B cell (primary cell): ENCODE measurements around the gene SIT1. TPM values are rescaled to one million over a fixed set of nuclear protein-coding genes. Genes with fewer than 3 reads are reported as not detected.
A peak's percentile ranks its signal among the peaks of the same experiment; 100 is the strongest.

Experiments used
- ATAC-seq: fragments of 200-7000 bp; cut with Tn5 transposase; one replicate; pipeline ENCODE4 v1.10.0; 2021; ENCODE audit warnings: low read depth, mild to moderate bottlenecking, moderate number of reproducible peaks, moderate library complexity
- CTCF ChIA-PET: fragments of 350-600 bp; sonication (Branson Sonifier 250); formaldehyde crosslinking; loops from one replicate; lab custom pipeline; 2021; ENCODE audit warnings: antibody characterized with exemption, inconsistent platforms; lab: Charles Lee
- POLR2A ChIA-PET: fragments of 350-600 bp; sonication (Branson Sonifier 250); formaldehyde crosslinking; loops from one replicate; lab custom pipeline; 2021; ENCODE audit warnings: antibody characterized with exemption; lab: Charles Lee
- DNase-seq: peaks from one replicate; pipeline ENCODE4 v3.0.0; 2013
- H2AFZ ChIP-seq: 2 replicates; pipeline ENCODE4 v1.6.1; 2012; ENCODE audit warnings: mild to moderate bottlenecking, low read depth, low read length; ENCODE audit not compliant: insufficient read depth, poor library complexity, severe bottlenecking
- H3K27ac ChIP-seq, 2 donors: 1 replicate in 1 of 2; 2 replicates in 1 of 2; pipeline ENCODE4 v1.5.1; 2012 to 2013; ENCODE audit warnings: low read length in 2 of 2, mild to moderate bottlenecking in 2 of 2, moderate library complexity in 1 of 2
- H3K27me3 ChIP-seq, 4 experiments: fragments of 200-600 bp in 1 of 4; sonication (generic) in 1 of 4; replicated peaks in 1 of 4; 1 replicate in 2 of 4; 2 replicates in 2 of 4; pipeline versions ENCODE4 v1.6.1 to v1.7.0; 2013 to 2016; ENCODE audit warnings: low read length in 3 of 4, mild to moderate bottlenecking in 2 of 4, mixed read lengths in 1 of 4, moderate library complexity in 1 of 4; ENCODE audit not compliant: insufficient read depth in 4 of 4, control insufficient read depth in 3 of 4; ENCODE audit errors: control extremely low read depth in 1 of 4
- H3K36me3 ChIP-seq, 2 experiments: replicated peaks in 1 of 2; 1 replicate in 1 of 2; 2 replicates in 1 of 2; pipeline versions ENCODE4 v1.6.1 to v1.7.1; 2013; ENCODE audit warnings: low read length in 1 of 2; ENCODE audit not compliant: insufficient read depth in 2 of 2, control insufficient read depth in 1 of 2; ENCODE audit errors: control extremely low read depth in 1 of 2, extremely low read depth in 1 of 2
- H3K4me1 ChIP-seq, 2 donors: fragments of 200-600 bp in 1 of 2; sonication (generic) in 1 of 2; 1 replicate in 1 of 2; 2 replicates in 1 of 2; pipeline versions ENCODE4 v1.5.1 to v1.6.1; 2013 to 2017; ENCODE audit warnings: low read length in 2 of 2; ENCODE audit not compliant: control insufficient read depth in 2 of 2, insufficient read depth in 2 of 2
- H3K4me2 ChIP-seq: replicated peaks from 2 replicates; pipeline ENCODE3; 2012; ENCODE audit warnings: mild to moderate bottlenecking, low read depth, low read length; ENCODE audit not compliant: poor library complexity, severe bottlenecking
- H3K4me3 ChIP-seq, 5 experiments: fragments of 200-600 bp in 1 of 5; sonication (generic) in 1 of 5; 1 replicate in 3 of 5; 2 replicates in 2 of 5; pipeline versions ENCODE4 v1.5.1 to v1.7.0; 2011 to 2016; ENCODE audit warnings: low read length in 4 of 5, mild to moderate bottlenecking in 4 of 5, low read depth in 2 of 5, control low read depth in 1 of 5, moderate library complexity in 1 of 5; ENCODE audit not compliant: insufficient read depth in 1 of 5; ENCODE audit errors: control extremely low read depth in 1 of 5, extremely low read depth in 1 of 5
- H3K79me2 ChIP-seq: fragments of 200-600 bp; sonication (generic); one replicate; pipeline ENCODE4 v1.6.0; 2016; ENCODE audit warnings: low read length; ENCODE audit not compliant: control insufficient read depth, insufficient read depth
- H3K9ac ChIP-seq: fragments of 200-600 bp; sonication (generic); 2 replicates; pipeline ENCODE4 v1.6.1; 2017; ENCODE audit warnings: mild to moderate bottlenecking, low read length, moderate library complexity
- H3K9me3 ChIP-seq, 3 donors: one replicate each; pipeline versions ENCODE4 v1.6.1 to v1.7.1; 2013; ENCODE audit warnings: low read length in 2 of 3; ENCODE audit not compliant: control insufficient read depth in 2 of 3, insufficient read depth in 1 of 3; ENCODE audit errors: control extremely low read depth in 1 of 3
- H4K20me1 ChIP-seq: 2 replicates; pipeline ENCODE4 v1.6.0; 2012; ENCODE audit warnings: mild to moderate bottlenecking, low read length; ENCODE audit not compliant: insufficient read depth, control insufficient read depth, poor library complexity, severe bottlenecking
- H3K27ac Mint-ChIP-seq: one replicate; pipeline ENCODE4 v1.8.0; 2021; ENCODE audit warnings: mixed read lengths
- H3K27me3 Mint-ChIP-seq: one replicate; pipeline ENCODE4 v1.8.0; 2021; ENCODE audit warnings: mixed read lengths
- H3K4me1 Mint-ChIP-seq: one replicate; pipeline ENCODE4 v1.8.0; 2021; ENCODE audit warnings: mixed read lengths
- H3K4me3 Mint-ChIP-seq: one replicate; pipeline ENCODE4 v1.8.0; 2021; ENCODE audit warnings: mixed read lengths
- H3K9me3 Mint-ChIP-seq: one replicate; pipeline ENCODE4 v1.8.0; 2022; ENCODE audit warnings: mixed read lengths; ENCODE audit not compliant: insufficient read depth
- CTCF ChIP-seq: fragments of 200-600 bp; IDR thresholded peaks from one replicate; pipeline ENCODE4 v1.8.0; 2022; ENCODE audit warnings: antibody characterized with exemption, mild to moderate bottlenecking
- EZH2 ChIP-seq: IDR thresholded peaks from 2 replicates; pipeline ENCODE4 v1.6.1; 2012; ENCODE audit warnings: borderline replicate concordance, low read depth, mild to moderate bottlenecking, moderate library complexity, low read length; ENCODE audit not compliant: insufficient read depth, poor library complexity, severe bottlenecking
- WGBS: methylation state at CpG from one replicate; pipeline ENCODE4 v1.1.5; 2013; ENCODE audit warnings: missing lambda C conversion rate; ENCODE audit not compliant: insufficient coverage; 5-methylcytosine and 5-hydroxymethylcytosine counted together
- intact Hi-C: fragments of 100-400 bp; cut with micrococcal nuclease; formaldehyde crosslinking; loops from one replicate; pipeline ENCODE4 v1.10.0; 2022
- polyA plus RNA-seq: library from polyadenylated mRNA; depleted of rRNA; stranded (reverse); fragments of >200 nt; gene quantifications from 2 replicates; pipeline ENCODE4 v1.2.3, GENCODE V29; 2012
- total RNA-seq, 2 donors: library from RNA; stranded (reverse); fragments of 120-200 nt in 1 of 2; gene quantifications; 1 replicate in 1 of 2; 2 replicates in 1 of 2; pipeline versions ENCODE4 v1.2.3 to v1.2.4, GENCODE V29; 2013 to 2022

SIT1 gene
- total and polyA plus RNA-seq, 2 donors (not counting 1 experiment from before 2014, with no cell fraction given): 37.1 to 38.5 TPM

GRCh38 chr9:35649431-35650340 is 1.0 kb downstream of the SIT1 start:
- TF ChIP-seq EZH2 (no peak), CTCF (no peak)
- Histone ChIP-seq H3K4me2 (peak overlapping the region; percentile 93), H3K4me3 (peak overlapping the region; percentile 38 to 75 (median 65)), H3K27me3 (no peaks in the 10 kb centered on the region), H3K9me3 (no peaks in the 10 kb centered on the region), H3K79me2 (peaks cover 23% of the 10 kb centered on the region), H3K36me3 (peaks cover 0 to 5% of the 10 kb centered on the region in 2 experiments), H2AFZ (peak overlapping the region; percentile 68), H3K9ac (peak overlapping the region; percentile 70), H3K27ac (peak overlapping the region; percentile 67 to 95), H3K4me1 (peaks cover 54 to 69% of the 10 kb centered on the region in 2 donors), H4K20me1 (no peaks in the 10 kb centered on the region)
- H3K27ac Mint-ChIP-seq: peak overlapping the region; percentile 97
- H3K4me3 Mint-ChIP-seq: peak overlapping the region; percentile 97
- no peak for ATAC-seq
- WGBS: 49% methylated on average over 24 of the region's 26 CpGs
- no peaks in the 10 kb centered on the region for H3K27me3 Mint-ChIP-seq
- ChIA-PET POLR2A (interaction anchor here (1.2 to 9.7 kb wide), 3 partner anchors 8 to 32 kb away, joined by 3 to 114 read pairs (median 62); partner anchors contain the start of genes CCDC107, CD72 and RMRP), CTCF (interaction anchor here (0.9 to 15.0 kb wide), 10 partner anchors 9 to 82 kb away, joined by 3 to 357 read pairs (median 6); partner anchors contain the start of genes ARHGEF39, CCDC107, CD72 and CREB3)
- peaks cover 67% of the 10 kb centered on the region for H3K4me1 Mint-ChIP-seq
- intact Hi-C loops: no loop called here
- H3K9me3 Mint-ChIP-seq: no peaks in the 10 kb centered on the region
- DNase-seq: peak; percentile 54
